SU-DHL-6 (cell line): ENCODE measurements around the gene WNK1.

Experiments used
- H2AFZ ChIP-seq: fragments of 200-600 bp; sonication (generic); 2 replicates; pipeline ENCODE4 v1.6.1; 2014; ENCODE audit warnings: low read depth, mild to moderate bottlenecking, moderate library complexity, mixed read lengths, antibody characterized with exemption, low read length; ENCODE audit not compliant: severe bottlenecking
- H3F3A ChIP-seq: fragments of 200-600 bp; shearing (Covaris generic); 2 replicates; pipeline ENCODE4 v1.6.0; 2016; ENCODE audit warnings: antibody characterized with exemption, mild to moderate bottlenecking; ENCODE audit not compliant: insufficient read depth
- H3K27ac ChIP-seq: fragments of 200-600 bp; sonication (generic); 2 replicates; pipeline ENCODE4 v1.5.1; 2016; ENCODE audit warnings: low read depth, mild to moderate bottlenecking, low read length, moderate library complexity, mixed read lengths
- H3K27me3 ChIP-seq: fragments of 200-600 bp; sonication (generic), shearing (Covaris generic); 2 replicates; pipeline ENCODE4 v1.6.0; 2014; ENCODE audit warnings: mild to moderate bottlenecking, low read length
- H3K36me3 ChIP-seq: fragments of 200-600 bp; sonication (generic); 2 replicates; pipeline ENCODE4 v1.6.1; 2014; ENCODE audit warnings: mild to moderate bottlenecking, low read length, mixed read lengths
- H3K4me2 ChIP-seq: fragments of 300-600, 200-600 bp; shearing (Covaris generic), sonication (generic); 2 replicates; pipeline ENCODE4 v1.6.0; 2014; ENCODE audit warnings: low read length, low read depth, mild to moderate bottlenecking; ENCODE audit not compliant: poor library complexity, severe bottlenecking
- H3K4me3 ChIP-seq: fragments of 200-600 bp; sonication (generic); 2 replicates; pipeline ENCODE4 v1.5.1; 2014; ENCODE audit warnings: antibody characterized with exemption, low read length, mild to moderate bottlenecking, mixed read lengths; ENCODE audit not compliant: insufficient read depth, poor library complexity, severe bottlenecking
- H3K79me2 ChIP-seq: fragments of 200-600 bp; sonication (generic); 2 replicates; pipeline ENCODE4 v1.6.1; 2014; ENCODE audit warnings: mild to moderate bottlenecking, low read length, moderate library complexity; ENCODE audit not compliant: insufficient read depth
- H3K9ac ChIP-seq: fragments of 200-600 bp; sonication (generic); 2 replicates; pipeline ENCODE4 v1.7.0; 2014; ENCODE audit warnings: mild to moderate bottlenecking, low read length
- H3K9me2 ChIP-seq: fragments of 200-600 bp; sonication (generic); replicated peaks from 2 replicates; pipeline ENCODE4 v1.6.1; 2014; ENCODE audit warnings: low read length; ENCODE audit not compliant: insufficient read depth
- H3K9me3 ChIP-seq: fragments of 200-600 bp; sonication (generic); 2 replicates; pipeline ENCODE4 v1.6.1; 2014; ENCODE audit warnings: low read length, mixed read lengths; ENCODE audit not compliant: insufficient read depth
- H4K20me1 ChIP-seq: fragments of 200-600 bp; sonication (generic); 2 replicates; pipeline ENCODE4 v1.6.1; 2014; ENCODE audit warnings: low read depth, mild to moderate bottlenecking, antibody characterized with exemption, low read length, moderate library complexity, mixed read lengths
- CTCF ChIP-seq: fragments of 200-600 bp; sonication (generic); IDR thresholded peaks from one replicate; pipeline ENCODE4 v1.5.1; 2017; ENCODE audit warnings: antibody characterized with exemption, mild to moderate bottlenecking, low read length, moderate library complexity; ENCODE audit not compliant: insufficient read depth, poor library complexity, severe bottlenecking
- EZH2phosphoT487 ChIP-seq: fragments of 200-600 bp; sonication (generic), shearing (Covaris generic); conservative IDR thresholded peaks from 2 replicates; pipeline ENCODE4 v1.6.1; 2018; ENCODE audit warnings: mild to moderate bottlenecking, antibody characterized with exemption, low read length, moderate library complexity, mixed read lengths

The WNK1 gene

GRCh38 chr12:728781-729180, 23.6 kb upstream of the WNK1 start:
- TF ChIP-seq EZH2phosphoT487, result no peak
- H3K9ac ChIP-seq, result no peak overlapping the region
- H3K36me3 ChIP-seq, result no peaks in the 10 kb centered on the region
- H3K27ac ChIP-seq, result no peak overlapping the region
- no peaks in the 10 kb centered on the region for H3K27me3 ChIP-seq
- no peaks in the 10 kb centered on the region; the same call in 1 of the 2 replicates for H3F3A ChIP-seq
- H2AFZ ChIP-seq, result no peak overlapping the region
- H3K4me2 ChIP-seq, result no peak overlapping the region
- H3K9me2 ChIP-seq, result no peaks in the 10 kb centered on the region
- no peaks in the 10 kb centered on the region for H3K79me2 ChIP-seq
- H3K4me3 ChIP-seq, result no peak overlapping the region
- no peaks in the 10 kb centered on the region for H3K9me3 ChIP-seq
- H4K20me1 ChIP-seq, result no peaks in the 10 kb centered on the region

DNA sequence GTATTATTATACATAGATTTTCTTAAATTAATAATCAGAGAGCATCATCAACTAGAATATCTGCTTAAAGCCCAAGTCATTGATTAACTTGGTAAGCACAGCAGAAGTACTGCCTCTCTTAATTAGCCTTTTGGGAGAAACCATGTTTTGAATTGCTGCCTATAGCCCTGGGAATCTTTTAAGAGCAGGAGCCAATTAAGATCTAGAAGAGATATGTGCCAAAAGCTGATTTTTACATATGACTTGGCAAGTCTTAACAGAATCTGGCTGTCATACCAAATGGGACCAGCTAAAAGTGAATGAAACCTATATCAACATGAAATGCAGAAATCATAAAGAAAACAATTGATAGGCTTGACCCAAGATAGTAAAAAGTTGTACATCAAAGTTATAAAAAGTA, 23.2 kb upstream of the WNK1 start:
- no peak for TF ChIP-seq CTCF
- TF ChIP-seq EZH2phosphoT487, result no peak
- Histone ChIP-seq H3K9ac (no peak overlapping the region), H4K20me1 (no peaks in the 10 kb centered on the region), H3F3A (no peaks in the 10 kb centered on the region), H3K27ac (no peak overlapping the region), H3K4me2 (no peak overlapping the region), H3K79me2 (no peaks in the 10 kb centered on the region), H3K36me3 (no peaks in the 10 kb centered on the region), H2AFZ (no peak overlapping the region), H3K9me2 (no peaks in the 10 kb centered on the region), H3K27me3 (no peaks in the 10 kb centered on the region), H3K4me3 (no peak overlapping the region), H3K9me3 (no peaks in the 10 kb centered on the region)

DNA sequence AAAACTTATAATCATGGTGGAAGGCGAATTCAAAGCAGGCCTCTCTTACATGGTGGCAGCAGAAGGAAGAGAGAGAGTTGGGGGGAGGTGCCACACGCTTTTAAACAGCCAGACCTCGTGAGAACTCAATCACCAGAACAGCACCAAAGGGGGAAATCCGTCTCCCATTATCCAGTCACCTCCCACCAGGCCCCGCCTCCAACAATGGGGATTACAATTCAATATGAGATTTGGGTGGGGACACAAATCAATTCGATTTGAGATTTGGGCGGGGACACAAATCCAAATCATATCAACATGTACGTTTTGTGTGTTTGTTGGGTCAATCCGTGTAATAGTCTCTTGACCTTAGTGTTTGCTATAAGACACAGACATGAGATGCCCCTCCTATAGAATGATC, 21.8 kb upstream of the WNK1 start:
- Histone ChIP-seq H3K27ac (no peak overlapping the region), H4K20me1 (no peaks in the 10 kb centered on the region), H3K9me2 (no peaks in the 10 kb centered on the region), H3K4me2 (no peak overlapping the region), H3K4me3 (no peak overlapping the region), H3K79me2 (no peaks in the 10 kb centered on the region), H3K9me3 (no peaks in the 10 kb centered on the region), H3K36me3 (no peaks in the 10 kb centered on the region), H2AFZ (no peak overlapping the region), H3F3A (no peaks in the 10 kb centered on the region), H3K27me3 (no peaks in the 10 kb centered on the region), H3K9ac (no peak overlapping the region)
- TF ChIP-seq CTCF, result no peak
- no peak for TF ChIP-seq EZH2phosphoT487

DNA sequence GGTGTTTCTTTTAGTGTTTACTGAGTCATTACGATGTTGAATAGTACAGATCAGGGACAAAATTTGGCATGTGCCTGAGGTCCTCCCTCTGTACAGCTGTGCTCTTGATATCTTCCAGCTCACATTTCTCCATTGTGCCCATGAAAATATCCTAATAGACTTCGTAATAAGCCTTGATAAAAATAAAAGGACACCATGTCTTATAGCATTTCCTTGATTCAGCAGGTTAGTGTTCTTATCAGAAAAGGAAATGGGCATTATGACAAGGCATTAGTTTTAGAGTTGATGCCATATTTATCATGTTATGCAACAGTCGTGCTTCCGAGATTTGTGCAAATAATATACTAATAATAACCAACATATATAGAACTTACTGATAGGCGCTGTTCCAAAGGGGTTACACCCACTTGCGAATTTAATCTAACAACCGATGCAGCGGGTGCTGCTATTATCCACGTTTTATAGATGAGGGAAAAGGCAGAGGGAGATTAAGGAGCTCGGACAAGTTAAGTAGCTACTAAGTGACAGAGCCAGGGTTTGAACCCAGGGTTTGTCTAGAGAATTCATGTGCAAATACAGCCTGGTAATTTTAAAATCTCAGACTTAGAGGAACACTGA, 15.1 kb upstream of the WNK1 start:
- H3F3A ChIP-seq, result no peaks in the 10 kb centered on the region
- no peak overlapping the region for H3K9ac ChIP-seq
- no peak overlapping the region for H3K27ac ChIP-seq
- H3K4me3 ChIP-seq, result no peak overlapping the region
- H4K20me1 ChIP-seq, result no peaks in the 10 kb centered on the region
- TF ChIP-seq EZH2phosphoT487, result no peak
- no peak for TF ChIP-seq CTCF
- H3K9me2 ChIP-seq, result no peaks in the 10 kb centered on the region
- no peaks in the 10 kb centered on the region for H3K9me3 ChIP-seq
- no peak overlapping the region for H3K4me2 ChIP-seq
- no peaks in the 10 kb centered on the region for H3K27me3 ChIP-seq
- no peaks in the 10 kb centered on the region for H3K36me3 ChIP-seq
- H2AFZ ChIP-seq, result no peak overlapping the region
- H3K79me2 ChIP-seq, result no peaks in the 10 kb centered on the region
